Left hindlimb (tissue), 1 donor: ENCODE data around the gene TYK2.

Experiments
- DNase-seq: peaks from one replicate; pipeline ENCODE4 v3.0.0-alpha.2; 2018

Gene TYK2

DNA sequence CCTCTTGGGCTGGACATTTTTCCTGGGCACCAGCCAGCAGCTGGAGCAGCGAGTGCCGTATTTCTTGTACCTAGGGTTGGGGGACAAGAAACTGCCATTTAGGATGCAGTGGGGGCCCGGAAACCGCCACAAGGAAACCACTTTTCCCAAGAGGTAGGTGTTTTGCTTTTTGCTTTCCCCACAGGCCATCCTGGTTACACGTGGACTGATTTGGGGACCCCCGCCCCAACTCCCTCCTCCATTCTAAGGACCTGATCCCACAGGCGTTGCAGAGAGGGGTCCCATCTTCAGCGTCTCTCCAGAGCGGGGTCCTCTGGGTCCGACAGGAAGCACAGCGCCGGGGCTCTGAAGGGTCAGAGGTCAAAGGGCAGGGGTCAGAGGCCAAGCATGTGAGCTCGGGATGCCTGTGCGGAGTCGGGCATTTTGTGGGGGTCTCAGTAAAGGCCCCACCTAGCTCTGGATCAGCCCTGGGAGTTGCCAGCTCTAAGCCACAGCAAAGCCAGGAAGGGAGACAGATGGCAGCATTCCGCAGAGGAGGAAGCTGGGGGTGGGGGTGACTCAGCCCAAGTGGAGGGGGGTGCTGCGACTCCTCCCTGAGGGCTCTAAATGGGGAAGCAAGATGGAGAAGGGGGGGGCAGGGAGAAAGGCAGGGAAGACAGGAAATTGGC, 75.1 kb downstream of the TYK2 start:
- no peak for DNase-seq
